ENCODE measurements around the gene NREP.
"Not testable (repeated sequence)": the region's sequence is repeated elsewhere in the genome, so short reads cannot be mapped to it uniquely, and the experiment has no call there.

The NREP gene

DNA sequence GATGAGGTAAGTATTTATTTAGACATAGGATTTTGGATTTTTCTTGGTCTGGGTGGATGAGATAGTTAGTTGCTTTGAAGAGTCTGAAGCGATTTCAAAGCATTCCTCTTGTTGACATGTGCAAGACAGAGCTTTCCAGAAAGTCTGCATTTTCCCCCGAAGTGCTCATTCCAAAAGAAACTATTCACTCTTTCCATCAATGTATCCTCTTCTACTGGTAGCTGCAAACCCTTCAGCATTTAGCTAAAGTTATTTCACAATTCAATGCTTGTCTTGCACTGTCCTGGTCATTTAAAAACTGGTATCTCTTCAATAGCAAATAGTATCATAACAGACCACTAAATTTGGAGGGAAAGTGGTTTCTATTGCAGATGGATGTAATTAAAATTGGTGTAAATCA lies 13.0 kb downstream of the NREP start:
- DNase-seq: no peak

DNA sequence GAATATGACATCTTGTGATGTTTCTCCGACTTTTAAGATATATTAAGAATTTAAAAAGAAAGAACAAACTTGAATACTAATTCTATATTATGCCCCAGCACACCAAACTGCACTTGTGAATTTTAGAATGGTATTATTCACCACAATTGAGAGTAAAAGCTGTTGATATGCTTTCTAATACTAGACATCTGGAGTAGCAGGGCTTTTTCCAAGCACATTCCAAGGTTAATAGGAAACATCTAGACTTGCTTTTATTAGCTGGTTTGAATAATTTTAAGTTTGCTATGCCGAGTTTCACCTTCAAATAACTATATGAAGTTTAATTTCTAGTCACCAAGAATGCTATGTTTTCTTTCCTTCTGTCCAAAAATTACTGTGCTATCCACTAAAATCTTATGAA lies 13.5 kb downstream of the NREP start:
- no peak for DNase-seq
- in situ Hi-C loops (cut with MboI; ENCODE audit: low pct_unique_long_range_greater_than_20kb, low sequenced_read_pairs): no loop called here

More for the DNA sequence above, 13.0 kb downstream of the NREP start:
- in situ Hi-C loops (cut with MboI; ENCODE audit: low pct_unique_long_range_greater_than_20kb, low sequenced_read_pairs): no loop called here

DNA sequence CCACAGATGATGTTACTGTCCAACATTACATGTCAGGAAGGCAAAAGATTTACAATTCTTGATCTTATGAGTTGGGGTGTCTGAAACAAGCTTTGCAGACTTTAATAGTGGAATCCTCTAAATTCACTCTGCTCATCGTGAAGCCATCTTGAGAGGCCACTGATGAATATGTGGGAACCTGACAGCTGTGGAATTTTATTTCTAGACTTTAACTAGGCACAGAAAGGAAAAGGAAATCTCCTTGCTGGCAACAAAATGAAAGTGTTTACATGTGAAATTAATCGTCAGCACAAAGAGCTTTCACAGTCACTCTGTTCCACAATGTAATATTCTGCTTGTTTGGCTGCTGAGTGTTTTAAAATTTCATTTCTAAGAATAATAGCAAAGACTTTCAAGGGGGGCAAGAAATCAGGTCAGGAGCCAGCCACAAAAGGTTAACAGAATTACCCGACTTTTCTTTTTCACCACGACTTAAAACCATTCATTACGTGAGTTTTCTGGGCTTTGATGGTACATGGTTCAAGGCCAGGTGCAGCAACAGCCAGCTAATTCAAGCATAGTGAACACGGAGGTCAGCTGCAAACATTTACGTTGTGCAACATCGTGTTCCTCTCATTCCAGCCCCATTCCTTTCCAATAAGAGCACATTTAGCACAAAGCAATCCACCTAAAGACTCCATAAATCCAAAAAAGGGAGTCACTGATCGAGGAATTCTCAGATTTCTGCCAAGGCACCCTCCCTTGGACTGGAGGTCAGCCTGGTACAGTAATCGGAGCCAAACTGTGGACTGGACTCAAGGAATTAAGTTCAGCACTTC lies 14.6 kb downstream of the NREP start:
- in situ Hi-C loops (cut with MboI; ENCODE audit: low pct_unique_long_range_greater_than_20kb, low sequenced_read_pairs): no loop called here

DNA sequence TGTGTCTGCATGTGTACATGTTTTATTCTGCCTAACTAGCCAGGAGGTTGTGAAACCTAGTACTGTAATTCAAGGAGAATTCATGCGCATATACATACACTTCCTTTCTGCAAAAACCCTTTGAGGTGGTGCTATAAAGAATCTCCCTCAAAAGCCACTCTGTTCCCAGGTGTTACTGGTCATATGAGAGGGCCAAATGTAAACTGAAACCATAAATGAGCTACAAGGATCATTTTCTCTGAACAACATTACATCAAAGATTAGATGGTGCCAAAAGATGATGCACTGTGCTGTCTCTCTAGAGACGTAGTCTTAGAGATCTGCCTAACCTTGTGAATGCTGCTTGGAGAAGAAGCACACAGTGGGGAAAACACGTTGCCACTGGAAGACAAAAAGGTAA lies 15.7 kb downstream of the NREP start:
- no peak for DNase-seq
- in situ Hi-C loops (cut with MboI; ENCODE audit: low pct_unique_long_range_greater_than_20kb, low sequenced_read_pairs): no loop called here

More for the DNA sequence above, 14.6 kb downstream of the NREP start:
- DNase-seq: no peak

DNA sequence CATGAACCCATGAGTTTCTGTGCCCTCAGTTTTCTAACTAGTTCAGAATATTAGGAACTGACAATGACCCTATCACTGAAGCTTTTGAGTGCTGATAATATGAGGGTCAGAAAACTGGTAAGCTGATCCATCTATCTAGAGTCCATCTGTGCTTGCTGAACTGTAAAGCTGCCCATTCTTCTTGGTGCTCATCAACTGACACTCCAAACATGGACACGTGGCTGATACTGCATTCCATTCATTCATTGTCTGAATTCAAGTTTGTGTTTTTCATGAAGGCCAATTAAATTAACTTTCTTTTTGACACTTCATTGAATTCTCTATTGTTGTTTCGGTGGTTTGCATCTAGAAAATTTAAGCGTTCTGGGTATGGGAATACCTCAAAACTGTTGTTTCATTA lies 17.6 kb downstream of the NREP start:
- in situ Hi-C loops (cut with MboI; ENCODE audit: low pct_unique_long_range_greater_than_20kb, low sequenced_read_pairs): no loop called here
- no peak for DNase-seq

DNA sequence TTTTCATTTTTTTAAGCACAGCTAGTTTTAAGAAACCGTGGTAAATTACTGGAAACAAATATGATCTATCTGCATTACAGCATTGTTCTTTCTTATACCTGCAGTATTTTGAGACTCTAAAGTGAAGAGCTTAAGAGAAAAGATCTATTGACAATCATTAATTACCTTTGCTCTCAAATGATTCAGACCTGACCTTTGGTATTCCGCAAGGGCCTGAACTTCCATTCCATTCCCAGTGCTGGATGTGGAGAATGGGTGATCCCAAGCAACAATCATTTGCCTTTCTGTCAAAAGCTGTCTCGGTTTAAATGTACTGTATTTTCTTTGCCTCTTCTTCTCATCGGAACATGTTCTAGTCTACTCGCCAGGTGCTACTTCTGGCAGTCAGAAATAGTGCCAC lies 18.9 kb downstream of the NREP start:
- DNase-seq: no peak
- in situ Hi-C loops (cut with MboI; ENCODE audit: low pct_unique_long_range_greater_than_20kb, low sequenced_read_pairs): no loop called here

DNA sequence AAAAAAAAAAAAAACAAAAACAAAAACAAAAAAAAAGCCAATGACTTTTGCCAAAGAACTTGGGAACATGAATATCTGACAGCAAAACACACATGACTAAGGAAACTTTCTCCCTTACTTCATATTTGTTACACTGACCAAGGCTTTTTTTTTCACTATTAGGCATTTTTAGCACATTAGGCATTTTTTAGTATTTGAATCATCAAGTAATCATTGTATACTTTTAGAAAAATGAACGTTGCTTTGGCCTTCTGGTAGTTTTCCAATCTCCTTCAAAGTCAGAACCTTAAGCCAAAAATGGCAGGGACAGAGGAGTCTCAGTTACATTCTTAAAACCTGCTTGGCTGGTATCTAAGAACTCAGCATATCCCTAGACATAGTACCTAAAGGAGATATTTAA lies 19.3 kb downstream of the NREP start:
- in situ Hi-C loops (cut with MboI; ENCODE audit: low pct_unique_long_range_greater_than_20kb, low sequenced_read_pairs): no loop called here
- no peak for DNase-seq

DNA sequence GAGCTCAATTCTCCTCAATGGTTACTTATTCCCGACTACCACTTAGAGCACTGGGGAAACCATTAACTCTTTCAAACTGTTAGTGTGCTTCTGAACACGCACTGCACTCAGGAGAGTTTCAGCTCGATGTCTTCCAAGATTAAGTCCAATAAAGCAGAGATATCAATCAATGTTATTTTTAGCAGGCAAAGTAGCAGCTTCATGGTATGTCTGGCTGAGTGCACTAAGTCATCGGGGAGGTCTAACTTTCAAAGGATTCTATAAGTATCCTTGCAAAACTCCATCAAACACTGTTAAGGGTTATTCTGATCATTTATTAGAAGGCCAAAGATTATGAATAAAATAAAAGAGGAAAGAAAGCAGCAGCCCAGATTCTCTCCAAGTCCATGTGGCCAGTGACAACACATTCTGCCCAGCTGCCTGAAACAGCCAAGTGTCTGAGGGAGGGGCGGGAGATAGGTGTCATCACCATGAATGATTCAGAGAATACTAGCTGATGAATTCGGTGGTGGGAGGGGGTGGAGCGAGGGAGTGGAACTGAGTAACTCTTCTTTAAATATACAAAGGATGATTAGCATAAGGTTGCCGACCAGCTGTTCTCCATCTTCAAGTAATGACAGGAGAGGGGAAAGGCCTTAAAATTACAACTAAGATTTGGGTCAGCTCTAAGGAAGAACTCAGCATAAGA lies 21.3 kb downstream of the NREP start:
- in situ Hi-C loops (cut with MboI; ENCODE audit: low pct_unique_long_range_greater_than_20kb, low sequenced_read_pairs): no loop called here
- no peak for DNase-seq

DNA sequence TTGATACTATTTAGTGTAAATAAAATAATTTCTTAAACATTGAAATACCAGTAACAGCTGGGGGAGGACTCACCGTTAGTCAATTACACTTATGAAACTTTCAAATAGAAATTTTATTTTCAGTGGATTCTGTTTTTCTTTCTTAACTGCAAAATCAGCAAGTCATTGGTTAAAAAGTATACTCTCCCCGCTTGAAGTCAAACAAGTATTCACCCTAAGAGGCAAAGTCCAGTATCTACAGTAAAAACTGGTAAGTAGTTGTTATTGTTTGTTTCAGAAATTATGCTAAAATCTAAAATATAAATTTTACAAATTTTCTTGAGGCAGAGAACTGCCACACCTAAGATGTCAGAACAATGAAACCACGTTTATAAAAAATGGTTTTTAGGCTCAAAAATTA lies 22.4 kb downstream of the NREP start:
- in situ Hi-C loops (cut with MboI; ENCODE audit: low pct_unique_long_range_greater_than_20kb, low sequenced_read_pairs): no loop called here
- DNase-seq: no peak

DNA sequence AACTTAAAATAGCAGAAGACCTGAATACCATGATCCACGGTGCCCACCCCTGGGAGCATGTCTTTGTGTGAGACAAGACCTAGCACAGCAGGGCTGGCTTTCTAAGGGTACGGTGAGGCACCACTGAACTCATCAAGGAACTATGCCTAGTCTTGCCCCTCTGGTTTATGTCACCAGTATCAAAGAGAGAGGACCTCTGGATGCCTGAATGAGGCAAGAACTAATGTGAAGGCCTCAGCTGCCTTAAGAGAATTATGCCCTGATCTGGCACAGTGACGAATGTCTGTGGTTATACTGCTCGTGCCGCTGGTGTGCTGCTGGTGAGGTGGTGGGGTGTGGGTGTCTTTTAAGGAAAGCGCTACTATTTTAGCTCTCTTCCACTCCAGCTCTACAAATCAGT lies 23.0 kb downstream of the NREP start:
- in situ Hi-C loops (cut with MboI; ENCODE audit: low pct_unique_long_range_greater_than_20kb, low sequenced_read_pairs): no loop called here
- no peak for DNase-seq

DNA sequence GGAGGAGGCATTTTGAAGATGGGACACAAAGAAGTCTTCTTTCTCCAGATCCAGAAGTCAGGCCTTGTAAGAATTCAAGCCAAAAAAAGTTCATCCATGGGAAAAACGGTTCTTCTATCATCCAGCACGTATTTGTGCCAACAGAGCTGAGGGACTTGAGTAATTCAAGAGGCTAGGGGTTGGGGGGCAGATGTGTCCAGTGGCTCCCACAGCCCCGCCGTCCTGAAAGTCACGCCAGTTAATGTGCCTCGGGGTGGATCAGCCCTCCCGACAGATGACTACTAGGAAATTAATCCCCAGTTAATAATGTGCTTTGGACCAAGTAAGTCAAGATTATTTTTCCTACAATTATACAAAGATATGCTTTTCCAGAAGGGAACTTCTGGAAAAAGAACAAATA lies 23.4 kb downstream of the NREP start:
- no peak for DNase-seq
- in situ Hi-C loops (cut with MboI; ENCODE audit: low pct_unique_long_range_greater_than_20kb, low sequenced_read_pairs): no loop called here

DNA sequence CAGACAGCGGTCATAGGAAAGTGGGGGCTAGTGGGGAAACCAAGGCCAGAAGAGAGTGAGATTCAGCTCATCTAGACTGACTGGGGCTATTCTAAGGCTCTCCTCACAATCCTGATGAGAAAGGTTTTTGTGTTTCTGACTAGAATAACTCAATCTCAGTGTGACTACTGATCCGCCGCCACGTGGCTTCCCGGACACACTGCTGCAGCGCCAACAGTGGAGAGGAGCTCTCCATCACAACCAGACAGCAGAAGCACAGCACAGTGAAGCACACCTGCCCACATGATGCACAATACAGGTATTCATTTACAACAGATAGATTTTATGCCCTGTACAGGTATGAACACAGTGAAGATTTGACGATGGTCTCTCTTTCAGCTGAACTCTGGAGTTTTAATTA lies 25.4 kb downstream of the NREP start:
- in situ Hi-C loops (cut with MboI; ENCODE audit: low pct_unique_long_range_greater_than_20kb, low sequenced_read_pairs): no loop called here
- DNase-seq: no peak

DNA sequence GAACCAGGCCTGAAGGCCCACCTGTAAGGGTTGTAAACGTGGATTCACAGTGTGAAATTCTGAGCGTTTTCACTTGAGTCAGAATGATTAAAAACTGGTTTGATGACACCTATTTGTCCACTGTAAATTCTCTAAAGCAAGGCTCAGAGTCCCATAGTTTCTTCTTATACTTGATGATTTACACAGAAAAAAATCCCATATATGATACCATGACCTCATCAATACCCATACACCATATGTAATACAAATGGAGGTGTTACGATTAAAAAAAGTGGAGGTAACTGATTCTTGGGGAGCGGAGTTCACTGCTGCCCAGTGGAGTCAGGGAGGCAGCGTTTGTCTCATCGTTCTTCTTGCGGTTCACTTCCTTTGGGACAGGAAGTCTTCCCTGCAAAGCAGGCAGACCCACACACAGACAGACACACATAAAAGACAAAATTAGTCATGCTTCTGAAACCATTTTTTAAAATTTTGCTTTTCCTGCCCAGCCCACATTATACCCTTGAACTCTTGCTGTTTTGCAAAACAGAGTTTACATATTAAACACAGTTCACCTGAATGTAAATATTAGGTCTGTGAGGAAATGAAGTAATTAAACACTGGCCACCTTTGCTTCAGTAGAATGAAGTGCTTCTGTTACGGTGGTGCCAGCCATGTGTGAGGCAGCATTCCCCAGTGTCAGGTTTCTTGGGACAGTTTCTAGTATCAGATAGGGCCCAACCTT lies 26.2 kb downstream of the NREP start:
- no peak for DNase-seq
- in situ Hi-C loops (cut with MboI; ENCODE audit: low pct_unique_long_range_greater_than_20kb, low sequenced_read_pairs): no loop called here

DNA sequence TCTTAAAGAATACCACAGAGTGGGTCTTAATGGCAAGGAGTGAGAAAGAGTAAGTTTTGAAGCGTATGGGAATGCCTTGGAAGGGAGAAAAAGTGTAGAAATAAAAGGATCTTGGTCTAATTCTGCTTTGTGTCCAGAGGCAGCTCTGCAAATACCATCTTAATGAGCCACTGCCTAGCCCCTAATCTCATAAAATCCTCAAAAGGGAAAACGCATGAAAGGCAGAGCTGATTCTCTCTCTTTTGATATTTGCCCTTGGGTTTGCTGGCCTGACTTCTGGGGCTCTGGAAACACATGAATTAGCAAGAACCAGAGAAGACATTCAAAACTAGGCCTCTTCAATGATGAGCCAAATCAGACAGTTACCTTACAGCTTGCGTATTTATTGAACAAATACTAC lies 28.1 kb downstream of the NREP start:
- no peak for DNase-seq
- in situ Hi-C loops (cut with MboI; ENCODE audit: low pct_unique_long_range_greater_than_20kb, low sequenced_read_pairs): no loop called here

DNA sequence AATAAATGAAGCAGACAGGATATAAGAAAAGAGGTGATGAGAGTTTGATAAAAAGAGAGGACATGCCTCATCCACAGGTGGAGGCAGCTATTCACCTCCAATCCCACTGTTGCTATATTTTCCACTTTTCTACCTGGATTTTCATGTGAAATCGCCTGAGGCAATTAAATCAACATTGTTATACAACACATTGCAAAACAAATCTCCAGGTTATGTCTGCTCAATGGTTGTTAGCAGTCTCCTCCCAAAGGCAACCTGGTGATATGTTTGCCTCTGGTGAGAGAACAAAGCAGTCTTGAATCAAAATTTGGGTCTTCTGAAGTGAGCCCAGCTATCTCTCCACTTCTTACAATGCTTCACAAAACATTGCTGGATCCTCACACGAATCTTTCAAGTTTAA lies 30.0 kb downstream of the NREP start:
- DNase-seq: no peak
- in situ Hi-C loops (cut with MboI; ENCODE audit: low pct_unique_long_range_greater_than_20kb, low sequenced_read_pairs): no loop called here

DNA sequence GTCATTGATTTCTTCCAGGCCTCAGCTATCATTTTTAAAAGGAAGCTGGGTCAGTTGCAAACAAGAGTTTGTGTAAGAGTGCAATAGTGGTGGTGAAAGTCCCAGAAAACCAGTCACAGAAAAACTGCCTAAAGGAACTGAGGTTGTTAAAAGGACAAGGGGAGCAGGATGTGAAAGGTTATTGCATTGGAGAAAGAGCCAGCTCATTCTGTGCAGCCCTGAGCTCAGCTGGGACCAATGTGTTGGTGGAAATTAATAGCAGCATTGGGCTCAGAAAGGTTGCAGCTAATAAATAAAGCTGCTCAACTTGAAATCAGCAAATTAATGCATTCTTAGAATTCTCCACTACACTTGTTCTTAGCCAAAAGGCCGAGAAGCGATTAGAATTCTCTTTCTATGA lies 34.9 kb downstream of the NREP start:
- in situ Hi-C loops (cut with MboI; ENCODE audit: low pct_unique_long_range_greater_than_20kb, low sequenced_read_pairs): no loop called here
- DNase-seq: no peak

DNA sequence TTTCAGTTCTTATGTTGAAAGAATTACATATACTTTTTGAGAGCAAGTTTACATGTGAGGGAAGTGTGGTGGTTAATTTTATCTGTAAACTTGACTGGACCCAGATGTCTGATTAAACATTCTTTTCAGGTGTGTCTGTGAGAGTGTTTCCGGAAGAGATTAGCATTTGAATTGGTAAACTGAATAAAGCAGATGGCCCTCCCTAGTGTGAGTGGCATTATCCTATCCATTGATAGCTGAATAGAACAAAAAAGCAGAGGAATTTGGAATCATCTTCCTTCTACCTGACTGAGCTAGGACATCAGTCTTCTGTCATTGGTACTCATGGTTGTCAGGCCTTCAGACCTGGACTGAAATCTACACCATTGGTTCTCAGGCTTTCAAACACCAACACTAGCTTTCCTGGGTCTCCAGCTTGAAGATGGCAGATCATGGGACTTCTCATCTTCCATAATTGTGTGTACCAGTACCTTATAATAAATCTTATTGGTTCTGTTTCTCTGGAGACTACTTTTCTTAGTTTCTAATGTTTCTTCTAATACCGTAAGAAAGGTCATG lies 36.6 kb downstream of the NREP start:
- in situ Hi-C loops (cut with MboI; ENCODE audit: low pct_unique_long_range_greater_than_20kb, low sequenced_read_pairs): no loop called here
- DNase-seq: no peak

DNA sequence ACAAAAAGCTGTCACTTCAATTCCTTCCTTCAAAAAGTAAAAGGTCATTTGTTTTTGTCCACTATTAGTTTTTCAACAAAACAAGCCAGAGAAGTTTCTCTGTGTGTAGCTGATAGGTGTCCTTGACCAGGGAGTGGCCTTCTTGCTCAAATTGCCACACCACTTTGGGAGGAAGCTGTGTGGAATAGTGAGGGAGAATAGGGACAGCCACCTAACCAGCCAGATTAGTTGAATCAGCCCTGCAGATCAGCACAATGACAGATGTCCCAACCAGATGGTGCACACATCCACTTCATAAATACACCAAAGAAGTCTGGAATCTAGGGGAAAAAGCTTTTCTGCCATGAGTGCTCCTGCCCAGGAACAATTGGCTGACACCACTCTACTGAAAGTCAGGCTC lies 37.2 kb downstream of the NREP start:
- in situ Hi-C loops (cut with MboI; ENCODE audit: low pct_unique_long_range_greater_than_20kb, low sequenced_read_pairs): no loop called here
- no peak for DNase-seq

DNA sequence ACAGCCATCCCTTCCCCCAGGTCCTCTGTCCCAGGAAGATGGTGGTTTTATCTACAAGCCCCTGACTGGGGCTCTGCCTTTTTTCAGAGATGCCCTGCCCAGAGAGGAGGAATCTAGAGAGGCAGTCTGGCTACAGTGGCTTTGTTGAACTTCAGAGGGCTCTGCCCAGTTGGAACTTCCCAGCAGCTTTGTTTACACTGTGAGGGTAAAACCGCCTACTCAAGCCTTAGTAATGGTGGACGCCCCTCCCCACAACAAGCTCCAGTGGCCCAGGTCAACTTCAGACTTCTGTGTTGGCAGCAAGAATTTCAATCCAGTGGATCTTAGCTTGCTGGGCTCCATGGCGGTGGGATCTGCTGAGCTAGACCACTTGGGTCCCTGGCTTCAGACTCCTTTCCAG lies 40.2 kb downstream of the NREP start:
- in situ Hi-C loops (cut with MboI; ENCODE audit: low pct_unique_long_range_greater_than_20kb, low sequenced_read_pairs); DNase-seq: not testable (repeated sequence)

DNA sequence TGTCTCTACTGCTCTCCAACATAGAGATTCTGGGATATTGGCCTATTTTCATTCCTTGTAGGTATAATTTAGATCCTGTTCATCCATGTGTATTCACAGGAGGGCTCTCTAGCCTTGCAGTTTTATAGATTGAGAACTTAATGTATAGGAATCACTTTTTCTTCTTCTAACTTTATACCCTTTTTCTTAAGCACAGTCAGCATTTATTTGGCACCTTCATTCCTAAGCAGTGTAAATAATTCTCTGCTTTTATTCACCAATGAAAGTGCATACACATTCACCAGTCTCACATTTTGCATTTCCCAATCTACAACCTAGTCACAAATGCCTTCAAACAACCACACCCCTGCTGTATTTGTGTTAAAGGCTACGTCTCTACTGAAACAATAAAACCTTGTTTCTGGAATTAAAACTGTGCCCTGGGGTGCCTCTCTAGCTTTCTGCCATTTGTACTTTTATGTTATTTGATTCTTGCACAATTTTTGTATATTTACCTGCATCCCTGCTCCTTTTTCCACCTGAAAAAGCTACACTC lies 49.3 kb downstream of the NREP start:
- in situ Hi-C loops (cut with MboI; ENCODE audit: low pct_unique_long_range_greater_than_20kb, low sequenced_read_pairs): no loop called here
- no peak for DNase-seq

Data from KBM-7 (cell line).